C4-2B (cell line): Measurements from ENCODE around the gene CCDC188.

ENCODE experiments used
- ZFX ChIP-seq: fragments of 450-650 bp; IDR thresholded peaks from 2 replicates; pipeline ENCODE4 v1.6.1; 2017
- TF ChIP-seq, protein P1 (sequence below): fragments of 450-650 bp; conservative IDR thresholded peaks from 2 replicates; pipeline ENCODE4 v1.5.1; 2017; ENCODE audit warnings: mild to moderate bottlenecking

- TF ChIP-seq, protein P1, sequence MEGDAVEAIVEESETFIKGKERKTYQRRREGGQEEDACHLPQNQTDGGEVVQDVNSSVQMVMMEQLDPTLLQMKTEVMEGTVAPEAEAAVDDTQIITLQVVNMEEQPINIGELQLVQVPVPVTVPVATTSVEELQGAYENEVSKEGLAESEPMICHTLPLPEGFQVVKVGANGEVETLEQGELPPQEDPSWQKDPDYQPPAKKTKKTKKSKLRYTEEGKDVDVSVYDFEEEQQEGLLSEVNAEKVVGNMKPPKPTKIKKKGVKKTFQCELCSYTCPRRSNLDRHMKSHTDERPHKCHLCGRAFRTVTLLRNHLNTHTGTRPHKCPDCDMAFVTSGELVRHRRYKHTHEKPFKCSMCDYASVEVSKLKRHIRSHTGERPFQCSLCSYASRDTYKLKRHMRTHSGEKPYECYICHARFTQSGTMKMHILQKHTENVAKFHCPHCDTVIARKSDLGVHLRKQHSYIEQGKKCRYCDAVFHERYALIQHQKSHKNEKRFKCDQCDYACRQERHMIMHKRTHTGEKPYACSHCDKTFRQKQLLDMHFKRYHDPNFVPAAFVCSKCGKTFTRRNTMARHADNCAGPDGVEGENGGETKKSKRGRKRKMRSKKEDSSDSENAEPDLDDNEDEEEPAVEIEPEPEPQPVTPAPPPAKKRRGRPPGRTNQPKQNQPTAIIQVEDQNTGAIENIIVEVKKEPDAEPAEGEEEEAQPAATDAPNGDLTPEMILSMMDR: no peak
- TF ChIP-seq ZFX: no peak
Measured at GRCh38 chr22:20172141-20172613, 21.3 kb upstream of the CCDC188 start.
